Body of pancreas (tissue), 4 donors: ENCODE data around the gene AFDN.

Experiments
- POLR2A ChIP-seq, 3 donors: fragments of 450-650 bp; IDR thresholded peaks; one replicate each; pipeline ENCODE4 v1.6.1; 2016; ENCODE audit warnings: antibody characterized with exemption in 3 of 3, mild to moderate bottlenecking in 2 of 3
- TF ChIP-seq, protein P1 (sequence below), 7 experiments: fragments of 450-650 bp in 4 of 7; fragments of 200-600 bp in 3 of 7; sonication (generic) in 3 of 7; IDR thresholded peaks; one replicate each; pipeline ENCODE4 v1.5.1; 2016 to 2019; ENCODE audit warnings: antibody characterized with exemption in 7 of 7

GRCh38 chr6:167932468-167933276 is 106.0 kb downstream of the AFDN start:
- TF ChIP-seq, protein P1, sequence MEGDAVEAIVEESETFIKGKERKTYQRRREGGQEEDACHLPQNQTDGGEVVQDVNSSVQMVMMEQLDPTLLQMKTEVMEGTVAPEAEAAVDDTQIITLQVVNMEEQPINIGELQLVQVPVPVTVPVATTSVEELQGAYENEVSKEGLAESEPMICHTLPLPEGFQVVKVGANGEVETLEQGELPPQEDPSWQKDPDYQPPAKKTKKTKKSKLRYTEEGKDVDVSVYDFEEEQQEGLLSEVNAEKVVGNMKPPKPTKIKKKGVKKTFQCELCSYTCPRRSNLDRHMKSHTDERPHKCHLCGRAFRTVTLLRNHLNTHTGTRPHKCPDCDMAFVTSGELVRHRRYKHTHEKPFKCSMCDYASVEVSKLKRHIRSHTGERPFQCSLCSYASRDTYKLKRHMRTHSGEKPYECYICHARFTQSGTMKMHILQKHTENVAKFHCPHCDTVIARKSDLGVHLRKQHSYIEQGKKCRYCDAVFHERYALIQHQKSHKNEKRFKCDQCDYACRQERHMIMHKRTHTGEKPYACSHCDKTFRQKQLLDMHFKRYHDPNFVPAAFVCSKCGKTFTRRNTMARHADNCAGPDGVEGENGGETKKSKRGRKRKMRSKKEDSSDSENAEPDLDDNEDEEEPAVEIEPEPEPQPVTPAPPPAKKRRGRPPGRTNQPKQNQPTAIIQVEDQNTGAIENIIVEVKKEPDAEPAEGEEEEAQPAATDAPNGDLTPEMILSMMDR (IDR thresholded peaks at IDR 0.05) = no peak
- TF ChIP-seq POLR2A (IDR thresholded peaks at IDR 0.05) = peak in 2 of 3 donors; percentile 52 to 64
